OCI-LY3 (cell line): Measurements from ENCODE around the gene RAB36.

Source experiments
- EZH2phosphoT487 ChIP-seq: fragments of 200-600 bp; shearing (Covaris generic); IDR thresholded peaks from 2 replicates; pipeline ENCODE4 v1.6.1; 2018; ENCODE audit warnings: antibody characterized with exemption, mixed run types, low read depth
- TF ChIP-seq, protein P1 (sequence below): fragments of 200-600, 300-600 bp; sonication (generic); IDR thresholded peaks from 2 replicates; pipeline ENCODE4 v1.5.1; 2014; ENCODE audit warnings: antibody characterized with exemption, low read length, low read depth

DNA sequence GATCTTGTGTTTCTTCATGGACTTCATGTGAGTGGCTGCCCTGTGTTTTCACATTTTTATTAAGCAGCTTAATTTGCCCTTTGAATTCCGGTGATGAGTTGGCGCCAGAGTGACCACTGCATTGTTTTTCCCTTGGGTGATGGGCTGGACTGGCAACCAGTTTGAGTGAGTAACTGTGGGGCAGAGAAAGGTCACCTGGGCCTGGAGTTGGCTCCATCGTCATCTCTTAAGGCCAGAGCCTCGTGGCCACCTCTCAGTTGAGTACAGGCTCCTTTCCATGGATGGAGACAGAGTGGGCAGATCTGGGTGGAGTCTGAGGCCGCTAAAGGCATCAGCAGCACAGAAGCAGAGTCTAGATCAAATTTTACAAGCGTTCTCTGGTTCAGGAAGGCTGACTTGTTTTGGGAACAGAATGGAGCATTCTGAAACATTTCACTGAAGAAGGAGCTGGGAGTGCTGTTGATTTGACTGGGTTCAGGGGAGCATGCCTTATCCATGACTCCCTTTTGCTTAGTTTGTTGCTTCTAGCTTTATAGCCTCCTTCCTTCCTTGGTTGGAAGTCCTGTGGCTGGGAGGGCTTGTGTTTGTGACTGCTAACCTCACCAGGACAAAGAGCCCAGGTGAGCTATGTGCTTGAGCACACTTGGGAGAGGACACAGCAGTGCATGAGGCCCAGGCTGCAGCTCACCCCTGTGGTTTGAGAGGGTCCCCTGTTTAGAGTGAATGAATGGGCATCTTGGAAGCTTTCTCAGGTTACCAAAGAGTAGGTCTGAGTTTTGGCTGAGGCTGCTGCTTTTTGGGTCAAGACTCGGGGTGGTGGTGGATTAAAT lies 42.8 kb downstream of the RAB36 start:
- TF ChIP-seq, protein P1, sequence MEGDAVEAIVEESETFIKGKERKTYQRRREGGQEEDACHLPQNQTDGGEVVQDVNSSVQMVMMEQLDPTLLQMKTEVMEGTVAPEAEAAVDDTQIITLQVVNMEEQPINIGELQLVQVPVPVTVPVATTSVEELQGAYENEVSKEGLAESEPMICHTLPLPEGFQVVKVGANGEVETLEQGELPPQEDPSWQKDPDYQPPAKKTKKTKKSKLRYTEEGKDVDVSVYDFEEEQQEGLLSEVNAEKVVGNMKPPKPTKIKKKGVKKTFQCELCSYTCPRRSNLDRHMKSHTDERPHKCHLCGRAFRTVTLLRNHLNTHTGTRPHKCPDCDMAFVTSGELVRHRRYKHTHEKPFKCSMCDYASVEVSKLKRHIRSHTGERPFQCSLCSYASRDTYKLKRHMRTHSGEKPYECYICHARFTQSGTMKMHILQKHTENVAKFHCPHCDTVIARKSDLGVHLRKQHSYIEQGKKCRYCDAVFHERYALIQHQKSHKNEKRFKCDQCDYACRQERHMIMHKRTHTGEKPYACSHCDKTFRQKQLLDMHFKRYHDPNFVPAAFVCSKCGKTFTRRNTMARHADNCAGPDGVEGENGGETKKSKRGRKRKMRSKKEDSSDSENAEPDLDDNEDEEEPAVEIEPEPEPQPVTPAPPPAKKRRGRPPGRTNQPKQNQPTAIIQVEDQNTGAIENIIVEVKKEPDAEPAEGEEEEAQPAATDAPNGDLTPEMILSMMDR, result no peak
- no peak for TF ChIP-seq EZH2phosphoT487
